GM21390 (cell line): ENCODE measurements around the gene PACS1.

ENCODE experiments used
- ATAC-seq: cut with Tn5 transposase; IDR thresholded peaks from one replicate; pipeline ENCODE4 v1.9.1; 2021; ENCODE audit not compliant: unreplicated experiment

PACS1 gene

GRCh38 chr11:66131937-66132632 lies 62.0 kb downstream of the PACS1 start:
- ATAC-seq: no peak

GRCh38 chr11:66133216-66133775 lies 63.2 kb downstream of the PACS1 start:
- ATAC-seq: no peak

- ATAC-seq: no peak
Measured at GRCh38 chr11:66136752-66137123, 66.7 kb downstream of the PACS1 start.

DNA sequence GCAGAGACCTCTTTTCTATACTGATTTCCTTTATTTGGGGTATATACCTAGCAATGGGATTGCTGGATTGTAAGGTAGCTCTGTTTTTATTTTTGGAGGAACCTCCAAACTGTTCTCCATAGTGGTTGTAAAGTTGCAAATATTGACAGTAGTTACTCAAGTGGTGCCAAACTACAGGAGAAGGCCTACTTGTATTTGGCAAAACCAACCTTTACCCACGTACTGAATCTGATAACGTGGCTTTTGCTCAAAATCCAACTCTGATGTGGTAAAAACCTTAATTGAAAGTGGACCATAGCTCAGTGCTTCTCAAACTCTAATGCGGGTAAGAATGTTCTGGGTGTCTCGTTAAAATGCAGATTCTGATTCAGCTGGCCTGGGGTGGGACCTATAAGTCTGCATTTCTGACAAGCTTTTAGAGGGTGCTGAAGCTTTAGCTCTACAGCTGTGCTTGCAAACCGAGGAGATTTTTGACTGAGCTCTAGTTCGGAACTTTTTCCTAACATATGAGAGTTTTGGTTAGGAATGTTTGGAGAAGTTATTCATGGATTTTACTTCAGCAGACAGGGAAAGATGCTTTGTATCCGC lies 69.8 kb downstream of the PACS1 start:
- ATAC-seq: no peak

DNA sequence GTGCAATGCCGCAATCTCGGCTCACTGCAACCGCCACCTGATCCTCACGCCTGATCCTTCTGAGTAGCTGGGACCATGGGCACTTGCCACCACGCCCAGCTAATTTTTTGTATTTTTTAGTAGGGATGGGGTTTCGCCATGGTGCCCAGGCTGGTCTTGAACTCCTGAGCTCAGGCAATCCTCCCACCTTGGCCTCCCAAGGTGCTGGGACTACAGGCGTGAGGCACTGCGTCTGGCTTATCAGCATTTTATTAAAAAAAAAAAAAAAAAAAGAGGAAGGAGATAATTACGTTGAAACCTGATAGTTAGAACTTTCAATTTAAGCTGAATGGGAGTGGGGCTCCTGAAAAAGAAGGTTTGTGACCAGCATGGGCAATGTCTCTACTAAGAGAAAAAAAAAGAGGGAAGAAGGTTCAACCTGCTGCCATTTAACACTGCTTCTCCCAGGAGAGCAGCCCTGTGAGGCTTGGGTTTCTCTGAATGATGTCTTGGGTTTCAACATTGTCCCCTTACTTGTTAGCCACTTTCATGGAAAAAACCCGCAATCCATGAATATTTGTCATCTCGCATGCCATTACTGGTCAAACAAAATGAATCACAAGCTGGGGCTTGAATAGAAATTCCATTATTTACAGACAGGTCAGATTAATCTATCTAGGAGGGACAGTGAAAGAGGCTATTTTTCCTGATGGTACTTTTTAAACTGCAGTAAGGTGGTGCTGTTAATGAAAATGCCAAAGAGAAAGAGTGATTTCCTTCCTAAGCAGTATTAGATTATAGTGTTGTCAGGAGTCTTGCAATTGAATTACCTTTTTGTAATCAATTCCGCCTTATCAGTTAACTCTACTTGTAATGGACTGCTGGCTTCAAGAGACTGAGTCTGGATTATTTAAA lies 72.5 kb downstream of the PACS1 start:
- no peak for ATAC-seq

DNA sequence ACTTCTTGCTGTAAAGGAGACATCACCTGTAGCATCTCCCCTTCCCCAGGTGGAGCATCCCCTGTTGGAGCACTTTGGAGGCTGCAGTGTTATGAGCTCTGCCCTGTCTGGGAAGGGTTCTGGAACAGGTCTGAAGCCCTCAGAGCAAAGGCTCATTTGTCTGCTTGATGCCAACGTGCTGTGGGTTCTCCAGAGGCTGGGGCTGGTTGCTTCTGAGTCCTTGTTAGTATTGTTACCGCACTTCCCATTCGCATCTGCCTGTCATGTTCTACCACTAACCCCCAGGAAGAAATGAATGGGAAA lies 73.1 kb downstream of the PACS1 start:
- ATAC-seq: no peak

GRCh38 chr11:66143996-66144678 lies 74.1 kb downstream of the PACS1 start:
- no peak for ATAC-seq

DNA sequence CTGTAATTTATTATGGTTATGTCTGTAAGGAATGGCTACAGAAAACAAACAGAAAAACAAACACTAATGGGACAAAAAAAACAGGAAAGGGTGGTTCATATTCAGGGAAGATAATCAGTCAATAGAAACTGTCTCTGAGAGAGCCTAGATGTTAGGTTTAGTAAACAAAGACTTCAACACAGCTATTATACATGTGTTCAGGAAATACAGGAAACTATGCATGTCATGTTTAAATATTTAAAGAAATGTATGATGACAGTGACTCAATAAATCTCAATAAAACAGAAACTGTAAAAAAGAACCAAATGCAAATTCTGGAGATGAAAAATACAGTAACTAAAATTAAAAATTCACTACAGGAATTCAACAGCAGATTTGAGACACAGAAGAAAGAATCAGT lies 76.0 kb downstream of the PACS1 start:
- no peak for ATAC-seq

- ATAC-seq: no peak
Measured at GRCh38 chr11:66146940-66147339, 76.9 kb downstream of the PACS1 start.

DNA sequence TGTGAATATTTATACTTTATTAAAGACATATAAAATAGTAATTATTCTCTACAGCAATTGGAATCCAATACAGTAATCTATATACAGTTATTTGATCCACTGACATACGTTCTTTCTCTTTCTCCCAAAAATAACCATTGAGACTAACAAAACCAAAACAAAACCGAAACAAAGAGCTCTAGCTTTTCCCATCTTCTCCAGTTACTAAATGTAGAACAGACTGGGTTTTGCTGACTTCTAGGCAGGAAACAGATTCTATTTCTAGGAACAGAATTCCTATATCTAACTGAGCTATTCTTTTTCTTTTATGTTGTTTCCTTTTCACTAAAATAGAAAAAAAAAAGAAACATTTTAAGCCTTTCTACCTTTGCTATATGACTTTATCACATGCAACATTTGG lies 80.1 kb downstream of the PACS1 start:
- ATAC-seq: no peak

GRCh38 chr11:66150725-66151124 lies 80.7 kb downstream of the PACS1 start:
- ATAC-seq: no peak

- no peak for ATAC-seq
Measured at GRCh38 chr11:66151273-66151672, 81.2 kb downstream of the PACS1 start.

GRCh38 chr11:66154109-66154508 lies 84.0 kb downstream of the PACS1 start:
- ATAC-seq: no peak

- ATAC-seq: no peak
Measured at GRCh38 chr11:66155387-66156073, 85.5 kb downstream of the PACS1 start.

- ATAC-seq: no peak
Measured at GRCh38 chr11:66157182-66157864, 87.3 kb downstream of the PACS1 start.

DNA sequence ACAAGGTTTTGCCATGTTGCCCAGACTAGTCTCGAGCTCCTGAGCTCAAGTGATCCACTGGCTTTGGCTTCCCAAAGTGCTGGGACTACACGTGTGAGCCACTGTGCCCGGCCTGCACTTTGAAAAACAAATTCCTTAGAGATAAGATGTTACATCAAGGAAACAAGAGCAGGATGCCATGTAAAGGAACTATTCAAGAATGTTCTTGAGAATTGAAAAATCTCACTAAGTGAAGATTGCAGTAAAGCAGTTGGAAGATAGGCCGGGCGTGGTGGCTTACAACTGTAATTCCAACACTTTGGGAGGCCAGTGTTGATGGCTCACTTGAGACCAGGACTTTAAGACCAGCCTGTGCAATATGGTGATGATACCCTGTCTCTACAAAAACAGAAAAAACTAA lies 88.1 kb downstream of the PACS1 start:
- no peak for ATAC-seq

GRCh38 chr11:66159324-66159984 lies 89.4 kb downstream of the PACS1 start:
- no peak for ATAC-seq

DNA sequence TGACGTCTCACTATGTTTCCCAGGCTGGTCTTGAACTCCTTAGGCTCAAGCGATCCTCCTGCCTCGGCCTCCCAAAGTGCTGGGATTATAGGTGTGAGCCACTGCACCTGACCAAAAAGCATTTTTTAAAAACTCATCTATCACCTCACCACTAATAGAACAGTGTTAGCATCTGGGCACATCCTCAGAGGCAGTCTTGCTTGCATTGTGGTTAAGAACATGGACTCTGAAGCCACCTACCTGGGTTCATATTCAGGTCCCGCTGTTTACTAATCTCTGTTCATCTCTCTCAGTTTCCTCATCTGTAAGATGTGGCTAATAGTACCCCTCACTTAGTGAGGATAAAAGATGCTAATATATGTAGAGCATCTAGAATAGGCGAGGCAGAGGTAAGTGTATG lies 90.6 kb downstream of the PACS1 start:
- ATAC-seq: no peak

- no peak for ATAC-seq
Measured at GRCh38 chr11:66168289-66168688, 98.2 kb downstream of the PACS1 start.

- ATAC-seq: no peak
Measured at GRCh38 chr11:66172146-66172545, 102.1 kb downstream of the PACS1 start.
